VCaP (cell line): Measurements from ENCODE around the gene BTBD9.

Source experiments
- H3K27ac ChIP-seq: fragments of 450-650 bp; 2 replicates; pipeline ENCODE4 v1.5.1; 2017
- CTCF ChIP-seq: fragments of 450-650 bp; conservative IDR thresholded peaks from 2 replicates; pipeline ENCODE4 v1.5.1; 2017; ENCODE audit warnings: mild to moderate bottlenecking, moderate library complexity

Gene BTBD9

GRCh38 chr6:38195113-38195635, 444.6 kb downstream of the BTBD9 start:
- TF ChIP-seq CTCF = no peak
- peak overlapping the region; percentile 41; the same call in 1 of the 2 replicates for H3K27ac ChIP-seq

- no peak for TF ChIP-seq CTCF
Observed at GRCh38 chr6:38194589-38194988, 445.1 kb downstream of the BTBD9 start.

GRCh38 chr6:38194282-38194572, 445.5 kb downstream of the BTBD9 start:
- H3K27ac ChIP-seq = no peak overlapping the region
- TF ChIP-seq CTCF = no peak

More at GRCh38 chr6:38194589-38194988, 445.1 kb downstream of the BTBD9 start:
- peak overlapping the region; percentile 41; the same call in 1 of the 2 replicates for H3K27ac ChIP-seq

- no peak for TF ChIP-seq CTCF
Observed at GRCh38 chr6:38193481-38194281, 446.0 kb downstream of the BTBD9 start.

GRCh38 chr6:38193051-38193450, 446.7 kb downstream of the BTBD9 start:
- no peak overlapping the region for H3K27ac ChIP-seq
- TF ChIP-seq CTCF = no peak

More at GRCh38 chr6:38193481-38194281, 446.0 kb downstream of the BTBD9 start:
- no peak overlapping the region for H3K27ac ChIP-seq

GRCh38 chr6:38192487-38192886, 447.2 kb downstream of the BTBD9 start:
- no peak overlapping the region for H3K27ac ChIP-seq
- TF ChIP-seq CTCF = no peak

GRCh38 chr6:38192011-38192410, 447.7 kb downstream of the BTBD9 start:
- H3K27ac ChIP-seq = no peak overlapping the region
- TF ChIP-seq CTCF = no peak
